ENCODE measurements around the gene MED16.

DNA sequence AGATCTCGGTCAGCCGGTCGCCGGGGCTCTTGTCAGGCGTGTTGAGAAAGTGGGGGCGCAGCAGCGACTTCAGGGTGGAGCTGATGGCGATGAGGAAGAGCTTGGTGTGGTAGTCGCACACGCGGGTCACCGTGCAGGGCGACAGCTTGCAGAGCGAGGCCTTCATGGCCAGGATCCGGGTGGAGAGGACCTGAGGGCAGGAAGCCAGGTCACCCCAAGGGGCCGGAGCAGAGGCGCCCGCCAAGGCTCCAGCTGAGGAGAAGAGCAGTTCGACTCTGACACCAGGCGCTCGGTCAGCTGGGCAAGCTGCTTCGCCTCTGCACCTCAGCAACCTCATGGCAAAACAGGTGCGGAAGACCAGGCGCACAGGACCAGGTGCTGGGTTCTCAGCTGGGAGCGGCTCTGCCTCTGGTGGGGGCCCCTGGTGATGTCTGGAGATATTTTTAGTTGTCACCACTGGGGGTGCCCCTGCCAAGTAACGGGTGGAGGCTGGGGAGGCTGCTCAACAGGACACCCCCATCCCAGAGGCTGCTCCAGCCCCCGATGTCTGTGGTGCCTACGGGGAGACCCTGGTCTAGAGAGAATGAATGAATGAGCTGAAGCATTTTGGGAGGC, 17.6 kb downstream of the MED16 start:
- TF ChIP-seq POLR2A (IDR thresholded peaks at IDR 0.05; ENCODE audit: low read depth, low read length) (no peak), POLR2AphosphoS5 (IDR thresholded peaks at IDR 0.05; ENCODE audit: low read depth, low read length) (no peak), POU2F2 (IDR thresholded peaks at IDR 0.05; ENCODE audit: low read depth, low read length) (no peak), TAF1 (IDR thresholded peaks at IDR 0.05; ENCODE audit: low read depth, low read length) (no peak), SPI1 (IDR thresholded peaks at IDR 0.05; ENCODE audit: low read depth, low read length) (no peak), PAX5 (IDR thresholded peaks at IDR 0.05; ENCODE audit: insufficient read depth, low read length, severe bottlenecking) (no peak)

Measured in GM12891 (cell line).